IPS-15b (cell line): Measurements from ENCODE around the gene NPHP4.

Experiments
- H3K27me3 ChIP-seq: one replicate; pipeline ENCODE4 v1.6.1; 2013; ENCODE audit warnings: low read length; ENCODE audit not compliant: control insufficient read depth, insufficient read depth
- H3K36me3 ChIP-seq: one replicate; pipeline ENCODE4 v1.6.1; 2013; ENCODE audit warnings: low read length; ENCODE audit not compliant: control insufficient read depth, insufficient read depth
- H3K4me1 ChIP-seq: one replicate; pipeline ENCODE4 v1.6.1; 2013; ENCODE audit warnings: mild to moderate bottlenecking, low read length; ENCODE audit not compliant: control insufficient read depth, insufficient read depth
- H3K4me3 ChIP-seq: one replicate; pipeline ENCODE4 v1.5.1; 2013; ENCODE audit warnings: low read depth, low read length
- H3K9ac ChIP-seq: one replicate; pipeline ENCODE4 v1.6.1; 2013; ENCODE audit warnings: low read depth, mild to moderate bottlenecking, low read length
- H3K9me3 ChIP-seq: one replicate; pipeline ENCODE4 v1.6.1; 2013; ENCODE audit warnings: mild to moderate bottlenecking, low read length; ENCODE audit not compliant: control insufficient read depth, insufficient read depth

Gene NPHP4

GRCh38 chr1:5938101-5938646 is 54.1 kb downstream of the NPHP4 start:
- no peaks in the 10 kb centered on the region for H3K36me3 ChIP-seq
- no peaks in the 10 kb centered on the region for H3K4me1 ChIP-seq
- H3K9ac ChIP-seq: no peak overlapping the region
- no peaks in the 10 kb centered on the region for H3K27me3 ChIP-seq
- no peak overlapping the region for H3K4me3 ChIP-seq
- no peaks in the 10 kb centered on the region for H3K9me3 ChIP-seq

GRCh38 chr1:5937373-5937857 is 54.8 kb downstream of the NPHP4 start:
- Histone ChIP-seq H3K9me3 (no peaks in the 10 kb centered on the region), H3K4me3 (no peak overlapping the region), H3K4me1 (no peaks in the 10 kb centered on the region), H3K27me3 (no peaks in the 10 kb centered on the region), H3K36me3 (no peaks in the 10 kb centered on the region), H3K9ac (no peak overlapping the region)

- H3K4me3 ChIP-seq: no peak overlapping the region
- no peaks in the 10 kb centered on the region for H3K9me3 ChIP-seq
- H3K9ac ChIP-seq: no peak overlapping the region
- H3K27me3 ChIP-seq: no peaks in the 10 kb centered on the region
- H3K4me1 ChIP-seq: no peaks in the 10 kb centered on the region
- no peaks in the 10 kb centered on the region for H3K36me3 ChIP-seq
Observed at GRCh38 chr1:5936621-5937372, 55.4 kb downstream of the NPHP4 start.

GRCh38 chr1:5936126-5936525 is 56.1 kb downstream of the NPHP4 start:
- H3K27me3 ChIP-seq: no peaks in the 10 kb centered on the region
- no peaks in the 10 kb centered on the region for H3K9me3 ChIP-seq
- H3K4me1 ChIP-seq: no peaks in the 10 kb centered on the region
- no peak overlapping the region for H3K9ac ChIP-seq
- H3K4me3 ChIP-seq: no peak overlapping the region
- no peaks in the 10 kb centered on the region for H3K36me3 ChIP-seq

GRCh38 chr1:5935026-5935425 is 57.2 kb downstream of the NPHP4 start:
- Histone ChIP-seq H3K27me3 (no peaks in the 10 kb centered on the region), H3K36me3 (no peaks in the 10 kb centered on the region), H3K4me1 (no peaks in the 10 kb centered on the region), H3K9me3 (no peaks in the 10 kb centered on the region), H3K4me3 (no peak overlapping the region), H3K9ac (no peak overlapping the region)

- H3K9me3 ChIP-seq: no peaks in the 10 kb centered on the region
- H3K36me3 ChIP-seq: no peaks in the 10 kb centered on the region
- no peaks in the 10 kb centered on the region for H3K4me1 ChIP-seq
- H3K27me3 ChIP-seq: no peaks in the 10 kb centered on the region
- no peak overlapping the region for H3K9ac ChIP-seq
- H3K4me3 ChIP-seq: no peak overlapping the region
Observed at GRCh38 chr1:5934058-5934884, 58.0 kb downstream of the NPHP4 start.

GRCh38 chr1:5933676-5934057 is 58.6 kb downstream of the NPHP4 start:
- H3K4me3 ChIP-seq: no peak overlapping the region
- H3K4me1 ChIP-seq: no peaks in the 10 kb centered on the region
- no peaks in the 10 kb centered on the region for H3K36me3 ChIP-seq
- H3K9me3 ChIP-seq: no peaks in the 10 kb centered on the region
- no peak overlapping the region for H3K9ac ChIP-seq
- no peaks in the 10 kb centered on the region for H3K27me3 ChIP-seq

GRCh38 chr1:5933050-5933449 is 59.2 kb downstream of the NPHP4 start:
- no peak overlapping the region for H3K4me3 ChIP-seq
- no peaks in the 10 kb centered on the region for H3K36me3 ChIP-seq
- no peaks in the 10 kb centered on the region for H3K27me3 ChIP-seq
- no peaks in the 10 kb centered on the region for H3K9me3 ChIP-seq
- H3K9ac ChIP-seq: no peak overlapping the region
- no peaks in the 10 kb centered on the region for H3K4me1 ChIP-seq

- Histone ChIP-seq H3K27me3 (no peaks in the 10 kb centered on the region), H3K9me3 (no peaks in the 10 kb centered on the region), H3K9ac (no peak overlapping the region), H3K4me1 (no peaks in the 10 kb centered on the region), H3K4me3 (no peak overlapping the region), H3K36me3 (peaks cover 6% of the 10 kb centered on the region)
Observed at GRCh38 chr1:5928714-5929400, 63.4 kb downstream of the NPHP4 start.

- H3K4me3 ChIP-seq: no peak overlapping the region
Observed at GRCh38 chr1:5927506-5928370, 64.5 kb downstream of the NPHP4 start.

More at GRCh38 chr1:5927506-5928370, 64.5 kb downstream of the NPHP4 start:
- peaks cover 6% of the 10 kb centered on the region for H3K36me3 ChIP-seq
- no peak overlapping the region for H3K9ac ChIP-seq
- no peaks in the 10 kb centered on the region for H3K4me1 ChIP-seq
- H3K9me3 ChIP-seq: no peaks in the 10 kb centered on the region
- no peaks in the 10 kb centered on the region for H3K27me3 ChIP-seq
